ENCODE results near the gene FASN. TPM values are rescaled to one million over a fixed set of nuclear protein-coding genes. Genes with fewer than 3 reads are reported as not detected.

Gene FASN
- total and polyA plus RNA-seq, 2 of the 13 experiments (the other 11 are each of a cell fraction or from before 2014, with no cell fraction given) = 51.7 to 101 TPM

DNA sequence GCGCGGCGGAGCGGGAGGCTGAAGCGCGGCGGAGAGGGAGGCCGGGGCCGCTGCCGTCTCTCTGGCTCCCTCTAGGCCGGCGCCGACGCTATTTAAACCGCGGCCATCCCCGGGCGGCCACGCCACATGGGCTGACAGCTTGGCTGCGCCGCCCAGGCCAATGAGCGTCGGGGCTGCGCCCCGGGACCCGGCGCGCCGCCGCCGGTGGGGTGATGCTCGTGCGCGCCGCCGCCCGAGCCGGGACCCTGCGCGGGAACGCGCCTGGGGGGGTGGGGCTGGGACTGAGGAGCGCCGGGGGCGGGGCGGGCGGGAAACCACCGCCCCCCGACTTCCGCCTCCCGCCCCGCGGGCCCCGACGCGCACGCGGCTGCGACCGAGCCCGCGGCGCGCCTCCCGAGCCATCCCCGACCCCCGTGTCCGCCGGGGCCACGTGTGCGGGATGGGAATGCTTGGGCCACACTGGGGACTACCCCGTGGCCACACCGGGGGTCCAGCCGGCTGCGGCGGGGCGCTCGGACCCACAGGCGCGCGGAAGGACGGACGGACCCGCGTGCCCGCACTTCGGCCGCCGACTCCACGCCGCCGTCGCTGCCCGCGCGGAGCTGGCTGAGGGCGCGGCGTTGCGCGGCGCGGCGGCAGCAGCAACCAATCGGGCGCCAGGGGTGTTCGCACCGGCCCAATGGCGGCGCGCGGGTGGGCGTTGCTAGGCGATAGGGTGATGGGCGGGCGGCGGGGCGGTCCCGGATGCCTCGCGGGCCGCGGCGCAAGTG is at the start of gene FASN (continued):
- TF ChIP-seq, protein P1, sequence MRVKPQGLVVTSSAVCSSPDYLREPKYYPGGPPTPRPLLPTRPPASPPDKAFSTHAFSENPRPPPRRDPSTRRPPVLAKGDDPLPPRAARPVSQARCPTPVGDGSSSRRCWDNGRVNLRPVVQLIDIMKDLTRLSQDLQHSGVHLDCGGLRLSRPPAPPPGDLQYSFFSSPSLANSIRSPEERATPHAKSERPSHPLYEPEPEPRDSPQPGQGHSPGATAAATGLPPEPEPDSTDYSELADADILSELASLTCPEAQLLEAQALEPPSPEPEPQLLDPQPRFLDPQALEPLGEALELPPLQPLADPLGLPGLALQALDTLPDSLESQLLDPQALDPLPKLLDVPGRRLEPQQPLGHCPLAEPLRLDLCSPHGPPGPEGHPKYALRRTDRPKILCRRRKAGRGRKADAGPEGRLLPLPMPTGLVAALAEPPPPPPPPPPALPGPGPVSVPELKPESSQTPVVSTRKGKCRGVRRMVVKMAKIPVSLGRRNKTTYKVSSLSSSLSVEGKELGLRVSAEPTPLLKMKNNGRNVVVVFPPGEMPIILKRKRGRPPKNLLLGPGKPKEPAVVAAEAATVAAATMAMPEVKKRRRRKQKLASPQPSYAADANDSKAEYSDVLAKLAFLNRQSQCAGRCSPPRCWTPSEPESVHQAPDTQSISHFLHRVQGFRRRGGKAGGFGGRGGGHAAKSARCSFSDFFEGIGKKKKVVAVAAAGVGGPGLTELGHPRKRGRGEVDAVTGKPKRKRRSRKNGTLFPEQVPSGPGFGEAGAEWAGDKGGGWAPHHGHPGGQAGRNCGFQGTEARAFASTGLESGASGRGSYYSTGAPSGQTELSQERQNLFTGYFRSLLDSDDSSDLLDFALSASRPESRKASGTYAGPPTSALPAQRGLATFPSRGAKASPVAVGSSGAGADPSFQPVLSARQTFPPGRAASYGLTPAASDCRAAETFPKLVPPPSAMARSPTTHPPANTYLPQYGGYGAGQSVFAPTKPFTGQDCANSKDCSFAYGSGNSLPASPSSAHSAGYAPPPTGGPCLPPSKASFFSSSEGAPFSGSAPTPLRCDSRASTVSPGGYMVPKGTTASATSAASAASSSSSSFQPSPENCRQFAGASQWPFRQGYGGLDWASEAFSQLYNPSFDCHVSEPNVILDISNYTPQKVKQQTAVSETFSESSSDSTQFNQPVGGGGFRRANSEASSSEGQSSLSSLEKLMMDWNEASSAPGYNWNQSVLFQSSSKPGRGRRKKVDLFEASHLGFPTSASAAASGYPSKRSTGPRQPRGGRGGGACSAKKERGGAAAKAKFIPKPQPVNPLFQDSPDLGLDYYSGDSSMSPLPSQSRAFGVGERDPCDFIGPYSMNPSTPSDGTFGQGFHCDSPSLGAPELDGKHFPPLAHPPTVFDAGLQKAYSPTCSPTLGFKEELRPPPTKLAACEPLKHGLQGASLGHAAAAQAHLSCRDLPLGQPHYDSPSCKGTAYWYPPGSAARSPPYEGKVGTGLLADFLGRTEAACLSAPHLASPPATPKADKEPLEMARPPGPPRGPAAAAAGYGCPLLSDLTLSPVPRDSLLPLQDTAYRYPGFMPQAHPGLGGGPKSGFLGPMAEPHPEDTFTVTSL (CRISPR knock-in tag; IDR thresholded peaks at IDR 0.05; ENCODE audit: borderline replicate concordance) = no peak
- TF ChIP-seq HNF4A (CRISPR knock-in tag; IDR thresholded peaks at IDR 0.05) (no peak), KAT8 (CRISPR knock-in tag; IDR thresholded peaks at IDR 0.05) (peak; percentile 62; the same call in 1 of the 2 replicates), PHB2 (IDR thresholded peaks at IDR 0.05; ENCODE audit: partially characterized antibody) (no peak), ZFP1 (CRISPR knock-in tag; IDR thresholded peaks at IDR 0.05) (no peak), ZNF713 (CRISPR knock-in tag; IDR thresholded peaks at IDR 0.05) (no peak), TBP (CRISPR knock-in tag; IDR thresholded peaks at IDR 0.05) (no peak; the same call in 1 of the 2 replicates), ZNF75D (CRISPR knock-in tag; IDR thresholded peaks at IDR 0.05; ENCODE audit: borderline replicate concordance) (no peak), KMT2B (CRISPR knock-in tag; IDR thresholded peaks at IDR 0.05) (peak; percentile 55; the same call in 1 of the 2 replicates), MIXL1 (CRISPR knock-in tag; IDR thresholded peaks at IDR 0.05) (no peak), ZFX (CRISPR knock-in tag; IDR thresholded peaks at IDR 0.05; ENCODE audit: low read depth) (peak; percentile 81; the same call in 1 of the 2 replicates), ZNF24 (IDR thresholded peaks at IDR 0.05) (no peak), POLR2AphosphoS2 (IDR thresholded peaks at IDR 0.05; ENCODE audit: low read depth, low read length) (no peak), ZNF337 (CRISPR knock-in tag; IDR thresholded peaks at IDR 0.05; ENCODE audit: borderline replicate concordance, low read depth) (no peak), TBX2 (CRISPR knock-in tag; IDR thresholded peaks at IDR 0.05; ENCODE audit: borderline replicate concordance) (peak; percentile 42), ZNF782 (CRISPR knock-in tag; IDR thresholded peaks at IDR 0.05; ENCODE audit: borderline replicate concordance) (no peak; the same call in 1 of the 2 replicates), PRDM10 (CRISPR knock-in tag; IDR thresholded peaks at IDR 0.05; ENCODE audit: low read depth) (no peak), ZBTB7A (CRISPR knock-in tag; IDR thresholded peaks at IDR 0.05) (no peak), ZNF468 (CRISPR knock-in tag; IDR thresholded peaks at IDR 0.05) (0 out of 2 replicates have a peak, but pooled peaks have one; percentile 56)
- TF ChIP-seq, protein P2, sequence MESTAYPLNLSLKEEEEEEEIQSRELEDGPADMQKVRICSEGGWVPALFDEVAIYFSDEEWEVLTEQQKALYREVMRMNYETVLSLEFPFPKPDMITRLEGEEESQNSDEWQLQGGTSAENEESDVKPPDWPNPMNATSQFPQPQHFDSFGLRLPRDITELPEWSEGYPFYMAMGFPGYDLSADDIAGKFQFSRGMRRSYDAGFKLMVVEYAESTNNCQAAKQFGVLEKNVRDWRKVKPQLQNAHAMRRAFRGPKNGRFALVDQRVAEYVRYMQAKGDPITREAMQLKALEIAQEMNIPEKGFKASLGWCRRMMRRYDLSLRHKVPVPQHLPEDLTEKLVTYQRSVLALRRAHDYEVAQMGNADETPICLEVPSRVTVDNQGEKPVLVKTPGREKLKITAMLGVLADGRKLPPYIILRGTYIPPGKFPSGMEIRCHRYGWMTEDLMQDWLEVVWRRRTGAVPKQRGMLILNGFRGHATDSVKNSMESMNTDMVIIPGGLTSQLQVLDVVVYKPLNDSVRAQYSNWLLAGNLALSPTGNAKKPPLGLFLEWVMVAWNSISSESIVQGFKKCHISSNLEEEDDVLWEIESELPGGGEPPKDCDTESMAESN (CRISPR knock-in tag; conservative IDR thresholded peaks at IDR 0.05) = peak; percentile 64

All from HepG2 (cell line).